GM23338 (cell line): Measurements from ENCODE around the gene RAB40A.
"Not testable (repeated sequence)": the region's sequence is repeated elsewhere in the genome, so short reads cannot be mapped to it uniquely, and the experiment has no call there.

Experiments used
- CREB1 ChIP-seq: fragments of 250-450 bp; sonication (Bioruptor Pico); IDR thresholded peaks from 2 replicates; pipeline ENCODE4 v1.5.0; 2020; ENCODE audit warnings: low read depth, mild to moderate bottlenecking, moderate library complexity
- CTCF ChIP-seq, 2 experiments: fragments of 200-600 bp in 1 of 2; sonication (generic) in 1 of 2; conservative IDR thresholded peaks; 2 replicates each; pipeline versions ENCODE4 v1.5.1 to v1.6.1; 2016 to 2017; ENCODE audit warnings: antibody characterized with exemption in 2 of 2, low read depth in 2 of 2, mild to moderate bottlenecking in 2 of 2, moderate library complexity in 1 of 2
- EZH2 ChIP-seq: fragments of 200-600 bp; sonication (generic); IDR thresholded peaks from one replicate; pipeline ENCODE4 v1.8.0; 2017; ENCODE audit warnings: antibody characterized with exemption, mild to moderate bottlenecking, low read depth; ENCODE audit not compliant: unreplicated experiment
- POLR2AphosphoS5 ChIP-seq: IDR thresholded peaks from 2 replicates; pipeline ENCODE4 v1.6.1; 2016; ENCODE audit warnings: antibody characterized with exemption, low read depth
- ZNF114 ChIP-seq: fragments of 250-450 bp; sonication (Bioruptor Pico); IDR thresholded peaks from 2 replicates; pipeline ENCODE4 v1.5.0; 2020; ENCODE audit warnings: mild to moderate bottlenecking, moderate library complexity

GRCh38 chrX:103460001-103460755, 59.1 kb downstream of the RAB40A start:
- TF ChIP-seq CTCF (conservative IDR thresholded peaks at IDR 0.05; ENCODE audit: low read depth in 2 of 2); POLR2AphosphoS5; CREB1 (CRISPR knock-in tag); EZH2; ZNF114 (CRISPR knock-in tag): not testable (repeated sequence)
